HuH-7 (cell line): Measurements from ENCODE around the gene ANKRD34A.
A peak's percentile ranks its signal among the peaks of the same experiment; 100 is the strongest.
"Not testable (repeated sequence)": the region's sequence is repeated elsewhere in the genome, so short reads cannot be mapped to it uniquely, and the experiment has no call there.

ENCODE experiments used
- DNase-seq: peaks from one replicate; pipeline ENCODE4 v3.0.0; 2011; ENCODE audit warnings: low spot score

The ANKRD34A gene

GRCh38 chr1:145942871-145943270 lies 21.5 kb downstream of the ANKRD34A start:
- no peak for DNase-seq

GRCh38 chr1:145942405-145942804 lies 22.0 kb downstream of the ANKRD34A start:
- DNase-seq, result no peak

GRCh38 chr1:145937436-145937835 lies 26.9 kb downstream of the ANKRD34A start:
- no peak for DNase-seq

GRCh38 chr1:145936247-145936646 lies 28.1 kb downstream of the ANKRD34A start:
- DNase-seq, result no peak

GRCh38 chr1:145935708-145936107 lies 28.7 kb downstream of the ANKRD34A start:
- DNase-seq, result no peak

GRCh38 chr1:145932522-145933009 lies 31.8 kb downstream of the ANKRD34A start:
- DNase-seq, result not testable (repeated sequence)

- no peak for DNase-seq
These were observed 36.3 kb downstream of the ANKRD34A start for GRCh38 chr1:145927916-145928643.

GRCh38 chr1:145927063-145927886 lies 37.1 kb downstream of the ANKRD34A start, which contains the start of gene RBM8A:
Gene RBM8A, minus strand, starts transcription at chr1:145927484. Its CDS starts 58 bp downstream, at chr1:145927426.
- DNase-seq, result peak; percentile 63

GRCh38 chr1:145926686-145927062 lies 37.7 kb downstream of the ANKRD34A start:
- no peak for DNase-seq

- no peak for DNase-seq
These were observed 42.1 kb downstream of the ANKRD34A start for GRCh38 chr1:145922266-145922665.

GRCh38 chr1:145920297-145920696 lies 44.1 kb downstream of the ANKRD34A start:
- DNase-seq, result not testable (repeated sequence)

- DNase-seq, result peak; percentile 40
These were observed 45.1 kb downstream of the ANKRD34A start for GRCh38 chr1:145918992-145919939.

- peak; percentile 64 for DNase-seq
These were observed 46.0 kb downstream of the ANKRD34A start, which contains the start of gene PEX11B for GRCh38 chr1:145918144-145918991. Gene PEX11B, minus strand, starts transcription at chr1:145918717. Its CDS starts 29 bp downstream, at chr1:145918688.

GRCh38 chr1:145917595-145917994 lies 46.8 kb downstream of the ANKRD34A start:
- DNase-seq, result no peak

GRCh38 chr1:145916745-145917144 lies 47.6 kb downstream of the ANKRD34A start:
- DNase-seq, result no peak

- DNase-seq, result no peak
These were observed 52.2 kb downstream of the ANKRD34A start for GRCh38 chr1:145912128-145912641.
